ENCODE measurements around the gene RPP14.

- TF ChIP-seq CTCF (conservative IDR thresholded peaks at IDR 0.05; ENCODE audit: low read length) (no peak), EZH2phosphoT487 (IDR thresholded peaks at IDR 0.05; ENCODE audit: borderline replicate concordance, low read depth, low read length) (no peak)
Measured at GRCh38 chr3:58342676-58343075, 36.6 kb downstream of the RPP14 start.

Data from OCI-LY7 (cell line).